OCI-LY3 (cell line): ENCODE results near the gene PPL.

ENCODE experiments used
- H2AFZ ChIP-seq: fragments of 200-600, 300-600 bp; shearing (Covaris generic); 2 replicates; pipeline ENCODE4 v1.6.0; 2014; ENCODE audit warnings: antibody characterized with exemption, low read depth, low read length
- H3K27ac ChIP-seq: fragments of 200-600, 300-600 bp; sonication (generic); 2 replicates; pipeline ENCODE4 v1.5.1; 2014; ENCODE audit warnings: mild to moderate bottlenecking, low read length, moderate library complexity, mixed read lengths
- H3K27me3 ChIP-seq: fragments of 200-600, 300-600 bp; sonication (generic); 2 replicates; pipeline ENCODE4 v1.6.1; 2014; ENCODE audit warnings: low read depth, low read length, mixed read lengths
- H3K36me3 ChIP-seq: fragments of 200-600, 300-600 bp; sonication (generic); replicated peaks from 2 replicates; pipeline ENCODE3; 2014; ENCODE audit warnings: low read depth, low read length, mixed read lengths
- H3K4me1 ChIP-seq: fragments of 300-600, 200-600 bp; sonication (generic); 2 replicates; pipeline ENCODE4 v1.6.1; 2014; ENCODE audit warnings: low read length, mixed read lengths
- H3K4me2 ChIP-seq: fragments of 200-600, 300-600 bp; sonication (generic); 2 replicates; pipeline ENCODE4 v1.6.1; 2014; ENCODE audit warnings: low read length, mixed read lengths
- H3K4me3 ChIP-seq: fragments of 300-600, 200-600 bp; sonication (generic); 2 replicates; pipeline ENCODE4 v1.5.1; 2014; ENCODE audit warnings: antibody characterized with exemption, mild to moderate bottlenecking, low read length, moderate library complexity
- H3K79me2 ChIP-seq: fragments of 300-600, 200-600 bp; shearing (Covaris generic); 2 replicates; pipeline ENCODE4 v1.6.1; 2014; ENCODE audit warnings: mild to moderate bottlenecking, low read length, mixed read lengths
- H3K9ac ChIP-seq: fragments of 300-600, 200-600 bp; shearing (Covaris generic); 2 replicates; pipeline ENCODE4 v1.6.0; 2014; ENCODE audit warnings: mild to moderate bottlenecking, low read length, moderate library complexity
- H3K9me3 ChIP-seq: fragments of 200-600, 300-600 bp; shearing (Covaris generic); 2 replicates; pipeline ENCODE4 v1.6.1; 2014; ENCODE audit warnings: low read length, mixed read lengths; ENCODE audit not compliant: insufficient read depth
- H4K20me1 ChIP-seq: fragments of 200-600, 300-600 bp; sonication (generic); 2 replicates; pipeline ENCODE4 v1.6.1; 2016; ENCODE audit warnings: low read length, mixed read lengths; ENCODE audit not compliant: insufficient read depth
- CTCF ChIP-seq: fragments of 200-600, 300-600 bp; sonication (generic); IDR thresholded peaks from 2 replicates; pipeline ENCODE4 v1.5.1; 2014; ENCODE audit warnings: antibody characterized with exemption, low read length, low read depth
- EZH2phosphoT487 ChIP-seq: fragments of 200-600 bp; shearing (Covaris generic); IDR thresholded peaks from 2 replicates; pipeline ENCODE4 v1.6.1; 2018; ENCODE audit warnings: antibody characterized with exemption, mixed run types, low read depth

PPL gene

GRCh38 chr16:4918781-4919251, 18.1 kb downstream of the PPL start:
- Histone ChIP-seq H3K27ac (no peak overlapping the region), H3K36me3 (no peaks in the 10 kb centered on the region), H3K4me2 (no peak overlapping the region), H3K4me1 (no peaks in the 10 kb centered on the region), H3K79me2 (no peaks in the 10 kb centered on the region), H3K9me3 (no peaks in the 10 kb centered on the region), H3K27me3 (peaks cover 8% of the 10 kb centered on the region), H4K20me1 (no peaks in the 10 kb centered on the region), H2AFZ (no peak overlapping the region), H3K4me3 (no peak overlapping the region), H3K9ac (no peak overlapping the region)
- no peak for TF ChIP-seq EZH2phosphoT487
- no peak for TF ChIP-seq CTCF

GRCh38 chr16:4917117-4917516, 19.8 kb downstream of the PPL start:
- Histone ChIP-seq H2AFZ (no peak overlapping the region), H3K4me1 (no peaks in the 10 kb centered on the region), H3K36me3 (no peaks in the 10 kb centered on the region), H3K4me3 (no peak overlapping the region), H3K9me3 (no peaks in the 10 kb centered on the region), H3K79me2 (no peaks in the 10 kb centered on the region), H3K9ac (no peak overlapping the region), H3K27me3 (no peaks in the 10 kb centered on the region), H4K20me1 (no peaks in the 10 kb centered on the region), H3K27ac (no peak overlapping the region), H3K4me2 (no peak overlapping the region)
- TF ChIP-seq EZH2phosphoT487 (no peak), CTCF (no peak)

DNA sequence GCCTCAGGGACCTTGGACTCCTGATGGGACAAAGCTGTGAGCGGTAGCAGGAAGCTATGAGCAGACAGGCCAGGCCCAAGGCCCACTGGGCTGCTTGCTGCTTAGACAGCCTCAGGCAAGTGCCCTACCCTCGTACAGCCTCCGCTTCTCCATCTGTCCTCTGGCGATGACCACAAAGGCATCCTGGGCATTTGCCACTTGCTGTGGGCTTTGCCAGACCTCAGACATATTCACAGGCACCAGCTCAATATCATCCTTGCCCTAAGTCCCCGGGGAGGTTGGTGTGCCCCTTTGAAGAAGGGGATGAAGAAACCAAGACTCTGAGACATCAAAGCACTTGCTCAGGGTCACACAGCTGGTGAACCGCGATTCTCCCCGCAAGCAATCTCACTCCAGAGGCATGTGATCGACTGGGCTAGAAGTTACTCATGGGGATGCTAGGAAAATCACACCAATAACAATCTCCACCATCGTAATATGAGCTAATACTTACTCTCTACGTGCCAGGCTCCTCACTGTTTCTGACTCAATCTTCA, 21.7 kb downstream of the PPL start:
- no peak overlapping the region for H3K27ac ChIP-seq
- H3K27me3 ChIP-seq = no peaks in the 10 kb centered on the region
- no peaks in the 10 kb centered on the region for H3K79me2 ChIP-seq
- H3K4me1 ChIP-seq = no peaks in the 10 kb centered on the region
- no peak overlapping the region for H2AFZ ChIP-seq
- no peak overlapping the region for H3K4me2 ChIP-seq
- TF ChIP-seq CTCF = no peak
- TF ChIP-seq EZH2phosphoT487 = no peak
- no peak overlapping the region for H3K4me3 ChIP-seq
- no peaks in the 10 kb centered on the region for H3K9me3 ChIP-seq
- no peaks in the 10 kb centered on the region for H3K36me3 ChIP-seq
- no peaks in the 10 kb centered on the region for H4K20me1 ChIP-seq
- no peak overlapping the region for H3K9ac ChIP-seq

DNA sequence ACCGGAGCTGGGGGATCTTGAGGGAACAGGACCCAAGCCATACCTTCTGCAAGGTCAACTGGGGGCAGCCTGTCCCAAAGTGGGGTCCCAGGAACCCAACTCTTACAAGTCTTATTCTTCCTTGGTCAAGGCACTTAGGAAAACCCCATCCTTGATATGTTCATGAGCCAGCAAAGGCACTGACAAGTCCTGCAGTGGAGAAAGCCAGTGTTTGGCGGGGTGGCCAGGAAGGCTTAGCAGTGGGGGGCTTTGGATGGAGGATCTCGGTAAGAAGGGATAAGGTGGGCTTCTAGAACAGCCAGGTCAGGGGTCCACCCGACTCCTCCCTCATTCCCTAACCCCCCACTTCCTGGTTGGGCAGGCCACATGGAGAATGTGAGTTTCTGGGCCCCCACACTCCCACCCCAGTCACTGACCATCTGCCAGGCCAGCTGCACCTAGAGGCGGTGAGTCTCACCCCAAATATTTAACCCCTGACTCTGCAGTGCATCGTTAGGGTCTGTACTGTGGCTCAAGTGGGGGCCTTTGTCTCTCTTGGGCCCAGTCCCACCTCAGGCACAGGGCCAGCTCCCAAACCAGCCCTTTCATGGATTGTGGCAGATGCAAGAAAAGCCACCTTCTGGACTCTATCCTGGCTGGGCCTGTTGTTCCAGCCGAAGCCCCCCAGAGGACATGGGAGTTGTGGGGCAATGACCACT, 22.3 kb downstream of the PPL start:
- Histone ChIP-seq H3K27ac (no peak overlapping the region), H3K36me3 (no peaks in the 10 kb centered on the region), H3K9me3 (no peaks in the 10 kb centered on the region), H3K9ac (no peak overlapping the region), H3K79me2 (no peaks in the 10 kb centered on the region), H2AFZ (no peak overlapping the region), H3K4me2 (no peak overlapping the region), H3K27me3 (no peaks in the 10 kb centered on the region), H3K4me1 (no peaks in the 10 kb centered on the region), H3K4me3 (no peak overlapping the region), H4K20me1 (no peaks in the 10 kb centered on the region)
- TF ChIP-seq EZH2phosphoT487 (no peak), CTCF (no peak)
